T47D (cell line): Measurements from ENCODE around the gene CCDC12.

Source experiments
- DNase-seq, 2 experiments: peaks; one replicate each; pipeline versions ENCODE4 v3.0.0 to v3.0.0-alpha.2; 2011 to 2012; ENCODE audit warnings: low read depth in 1 of 2, low spot score in 1 of 2
- JUND ChIP-seq: IDR thresholded peaks from 2 replicates; pipeline ENCODE4 v1.6.1; 2012; ENCODE audit warnings: low read depth
- in situ Hi-C: cut with HindIII; loops from 2 replicates; pipeline ENCODE4 v1.10.0; 2016; ENCODE audit warnings: low sequenced_read_pairs, low pct_unique_long_range_greater_than_20kb

The CCDC12 gene

DNA sequence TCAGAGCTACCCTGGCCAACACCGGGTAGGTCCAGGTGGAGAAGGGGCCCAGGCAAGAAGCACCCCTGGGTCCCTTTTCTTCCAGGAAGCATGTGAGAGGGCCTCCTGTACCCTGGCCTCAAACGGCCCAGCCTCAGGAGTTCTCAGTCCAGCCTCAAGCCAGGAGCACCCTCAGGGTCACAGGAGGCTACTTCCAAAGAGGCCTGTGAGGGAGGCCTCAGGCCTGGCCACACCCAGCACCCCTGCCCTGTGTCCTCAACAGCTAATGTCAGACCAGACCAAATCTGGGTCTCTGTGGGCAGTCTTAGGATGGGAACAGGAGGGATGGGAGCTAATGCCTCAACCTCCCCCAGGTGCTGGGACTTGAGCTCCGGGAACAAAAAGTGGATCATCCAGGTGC is 75.5 kb downstream of the CCDC12 start:
- no peak for TF ChIP-seq JUND
- in situ Hi-C loops, result no loop called here
- no peak for DNase-seq

DNA sequence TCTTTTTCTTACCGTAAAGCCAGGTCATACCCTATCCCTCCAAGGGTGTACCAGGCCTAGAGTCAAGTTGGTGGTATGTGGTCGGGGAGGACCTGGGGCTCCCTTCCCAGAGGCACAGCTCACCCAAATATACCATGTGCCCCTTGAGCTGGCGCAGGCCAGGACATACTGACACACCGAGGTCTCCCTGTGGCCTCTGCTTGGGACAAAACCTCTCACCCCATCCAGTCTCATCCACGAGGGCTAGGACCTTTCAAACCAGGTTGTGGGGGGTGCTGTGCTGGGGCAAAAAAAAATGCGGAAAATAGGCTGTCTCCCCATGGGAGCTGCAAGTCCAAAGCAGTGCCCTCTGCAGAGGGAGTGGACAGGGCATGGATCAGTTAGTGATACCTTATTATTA is 76.2 kb downstream of the CCDC12 start:
- no peak for DNase-seq
- in situ Hi-C loops, result no loop called here
- TF ChIP-seq JUND, result no peak

GRCh38 chr3:46900007-46900292 is 76.6 kb downstream of the CCDC12 start:
- TF ChIP-seq JUND, result no peak
- in situ Hi-C loops, result no loop called here
- DNase-seq, result no peak

DNA sequence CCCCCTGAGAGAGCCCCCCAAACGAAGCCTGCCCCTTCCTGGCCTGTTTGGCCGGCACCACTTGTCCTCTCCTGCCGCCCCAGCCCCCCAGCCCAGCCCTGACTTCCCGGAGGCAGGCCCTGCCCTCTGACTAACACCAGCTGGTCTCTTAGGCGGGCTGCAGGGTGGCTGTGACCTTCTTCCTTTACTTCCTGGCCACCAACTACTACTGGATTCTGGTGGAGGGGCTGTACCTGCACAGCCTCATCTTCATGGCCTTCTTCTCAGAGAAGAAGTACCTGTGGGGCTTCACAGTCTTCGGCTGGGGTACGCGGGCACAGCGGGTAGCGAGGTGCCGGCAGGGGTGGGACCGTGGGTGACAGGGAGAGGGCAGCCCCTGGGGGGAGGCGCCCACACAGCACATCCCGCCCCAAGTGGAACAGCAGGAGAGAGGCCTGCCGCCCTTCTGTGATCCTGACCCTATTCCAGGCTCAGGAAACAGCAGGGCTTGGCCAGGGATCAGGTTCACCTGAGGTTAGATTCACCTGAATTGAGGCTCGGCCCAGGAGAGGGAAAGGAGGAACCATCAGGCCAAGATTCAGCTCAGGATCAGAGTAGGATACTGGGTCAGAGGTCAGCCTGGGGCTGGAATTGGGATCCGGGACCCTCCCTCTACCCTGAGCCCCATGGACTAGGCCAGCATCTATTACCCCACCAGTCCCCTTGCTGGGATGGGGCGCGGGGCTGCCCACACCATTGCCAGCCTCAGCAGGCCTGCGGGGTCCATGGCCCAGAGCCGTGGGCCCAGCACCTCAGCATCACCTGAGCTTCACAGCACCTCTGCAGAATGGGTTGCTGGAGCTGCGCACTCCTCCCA is 77.2 kb downstream of the CCDC12 start:
- TF ChIP-seq JUND, result no peak
- no peak for DNase-seq
- in situ Hi-C loops, result no loop called here

DNA sequence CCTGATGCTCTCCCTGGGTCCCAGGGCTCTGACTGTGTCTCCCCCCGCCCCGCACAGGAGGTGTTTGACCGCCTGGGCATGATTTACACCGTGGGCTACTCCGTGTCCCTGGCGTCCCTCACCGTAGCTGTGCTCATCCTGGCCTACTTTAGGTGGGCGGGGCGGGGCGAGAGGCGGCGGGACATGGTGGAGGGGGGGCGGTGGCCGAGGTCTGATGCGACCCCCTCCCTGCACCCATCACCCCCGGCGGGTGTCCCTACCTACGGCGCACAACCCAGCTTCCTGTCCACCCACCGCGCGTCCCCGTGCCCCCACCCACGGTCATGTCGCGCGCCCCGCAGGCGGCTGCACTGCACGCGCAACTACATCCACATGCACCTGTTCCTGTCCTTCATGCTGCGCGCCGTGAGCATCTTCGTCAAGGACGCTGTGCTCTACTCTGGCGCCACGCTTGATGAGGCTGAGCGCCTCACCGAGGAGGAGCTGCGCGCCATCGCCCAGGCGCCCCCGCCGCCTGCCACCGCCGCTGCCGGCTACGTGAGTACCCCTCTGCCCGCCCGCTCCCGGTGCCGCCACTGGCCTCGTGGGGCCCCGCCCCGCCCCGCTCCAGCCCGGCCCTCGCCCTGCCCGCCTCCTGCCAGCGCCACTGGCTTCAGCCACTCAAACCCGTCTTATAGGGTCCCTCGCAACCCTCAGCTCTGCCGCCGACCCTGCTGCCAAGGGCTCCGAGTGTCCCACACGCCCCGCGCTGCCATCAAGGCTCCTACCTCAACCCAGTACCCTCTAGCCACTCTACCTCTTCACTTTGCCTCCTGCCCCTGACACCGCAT is 78.0 kb downstream of the CCDC12 start:
- TF ChIP-seq JUND, result no peak
- DNase-seq, result no peak
- in situ Hi-C loops, result no loop called here

DNA sequence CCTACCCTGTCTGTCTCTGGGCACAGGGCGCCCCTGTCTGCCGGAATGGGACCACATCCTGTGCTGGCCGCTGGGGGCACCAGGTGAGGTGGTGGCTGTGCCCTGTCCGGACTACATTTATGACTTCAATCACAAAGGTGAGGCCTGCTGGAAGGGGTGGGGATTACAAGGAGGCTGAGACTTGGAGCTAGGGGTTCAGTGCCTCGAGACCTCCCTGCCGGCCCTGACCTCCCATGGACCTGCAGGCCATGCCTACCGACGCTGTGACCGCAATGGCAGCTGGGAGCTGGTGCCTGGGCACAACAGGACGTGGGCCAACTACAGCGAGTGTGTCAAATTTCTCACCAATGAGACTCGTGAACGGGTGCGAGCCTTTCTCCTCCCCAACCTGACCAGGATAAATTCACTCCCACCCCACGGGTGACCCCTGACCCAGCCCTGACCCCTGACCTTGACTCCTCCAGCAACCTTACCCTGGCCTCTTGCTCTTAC is 78.7 kb downstream of the CCDC12 start:
- in situ Hi-C loops, result no loop called here
- no peak for TF ChIP-seq JUND

DNA sequence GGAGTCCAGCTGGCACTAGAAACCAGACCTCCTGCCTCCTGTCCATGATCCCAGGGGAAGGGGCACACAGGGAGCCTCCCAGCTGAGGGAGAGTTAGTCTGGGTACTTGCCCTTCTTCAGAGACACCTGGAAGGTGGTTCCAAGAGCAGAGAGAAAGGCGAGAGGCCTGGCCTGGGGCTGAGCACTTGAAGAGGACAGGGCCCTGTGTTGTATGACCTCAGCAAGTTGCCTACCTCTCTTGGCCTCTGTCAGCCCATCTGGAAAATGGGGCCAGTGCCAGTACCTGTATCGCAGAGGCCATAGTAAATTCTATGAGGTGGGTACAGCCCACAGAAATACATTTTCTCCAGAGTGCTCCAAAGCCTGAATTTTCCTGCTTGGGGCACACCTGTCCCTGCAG is 79.5 kb downstream of the CCDC12 start:
- TF ChIP-seq JUND, result no peak
- in situ Hi-C loops, result no loop called here
- DNase-seq, result no peak

More for the DNA sequence above, 78.7 kb downstream of the CCDC12 start:
- no peak for DNase-seq

DNA sequence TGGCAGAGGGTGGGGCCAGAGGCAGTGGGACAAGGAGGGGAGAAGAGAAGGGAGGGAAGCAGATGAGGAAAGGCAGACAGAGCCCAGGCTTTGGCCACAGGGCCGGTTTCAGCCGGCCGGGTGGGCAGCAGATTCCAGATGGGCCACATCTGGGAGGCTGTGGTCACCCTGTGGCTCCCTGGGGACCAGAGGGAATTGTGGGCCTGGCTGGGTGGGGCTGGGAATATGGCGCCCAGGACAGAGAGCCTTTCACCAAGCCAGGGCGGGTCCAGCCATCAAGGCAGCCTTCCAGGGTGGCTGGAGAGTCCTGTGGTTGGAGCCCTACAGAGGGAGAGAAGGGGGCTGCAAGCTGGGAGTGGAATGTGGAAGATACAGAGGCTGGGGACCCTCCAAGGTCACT is 80.2 kb downstream of the CCDC12 start:
- DNase-seq, result no peak
- in situ Hi-C loops, result no loop called here
- TF ChIP-seq JUND, result no peak

- no peak for TF ChIP-seq JUND
- no peak for DNase-seq
- in situ Hi-C loops, result no loop called here
Measured at GRCh38 chr3:46895761-46896160, 80.8 kb downstream of the CCDC12 start.

GRCh38 chr3:46895204-46895660 is 81.3 kb downstream of the CCDC12 start:
- in situ Hi-C loops, result no loop called here
- peak; percentile 70 to 71 for DNase-seq
- TF ChIP-seq JUND, result no peak

DNA sequence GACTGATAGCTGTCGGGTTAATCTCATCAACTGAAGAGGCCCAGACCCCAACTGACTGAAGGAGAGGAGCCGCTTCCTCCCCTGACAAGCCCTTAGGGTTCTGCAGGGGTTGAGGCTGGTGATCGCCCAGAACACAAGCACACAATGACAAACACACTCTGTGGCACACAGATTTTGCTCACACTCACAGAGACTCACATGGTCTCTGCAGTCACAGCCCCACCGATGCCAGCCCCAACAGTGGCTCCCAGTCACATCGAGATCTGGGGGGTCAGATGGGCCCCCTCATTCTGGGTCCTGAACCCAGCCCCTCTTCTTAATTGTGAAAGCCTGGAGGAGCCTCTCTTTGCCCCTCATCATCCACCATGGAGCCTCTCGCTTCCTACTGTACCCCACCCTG is 82.3 kb downstream of the CCDC12 start:
- DNase-seq, result no peak
- no peak for TF ChIP-seq JUND

GRCh38 chr3:46893763-46894162 is 82.8 kb downstream of the CCDC12 start:
- no peak for DNase-seq
- in situ Hi-C loops, result no loop called here
- TF ChIP-seq JUND, result no peak

More for the DNA sequence above, 82.3 kb downstream of the CCDC12 start:
- in situ Hi-C loops, result no loop called here

GRCh38 chr3:46893146-46893748 is 83.3 kb downstream of the CCDC12 start:
- DNase-seq, result no peak
- no peak for TF ChIP-seq JUND
- in situ Hi-C loops, result no loop called here
